Calu3 (cell line): Measurements from ENCODE around the gene SEMA3F. TPM values are rescaled to one million over a fixed set of nuclear protein-coding genes. Genes with fewer than 3 reads are reported as not detected.
A peak's percentile ranks its signal among the peaks of the same experiment; 100 is the strongest.

Experiments used
- BruUV-seq: library from RNA; stranded (reverse); fragments of 400-500 nt; replicated peaks from 2 replicates; lab custom pipeline; 2021; lab: Mats Ljungman, UMichigan
- CTCF ChIA-PET: fragments of 300-600 bp; sonication (Branson Sonifier 250); formaldehyde crosslinking; loops from one replicate; lab custom pipeline; 2022; ENCODE audit warnings: antibody characterized with exemption; lab: Charles Lee
- DNase-seq: peaks from one replicate; pipeline ENCODE4 v3.0.0; 2022
- H3K27ac Mint-ChIP-seq: one replicate; pipeline ENCODE4 v1.8.0; 2022; ENCODE audit warnings: mixed read lengths; ENCODE audit not compliant: unreplicated experiment
- H3K27me3 Mint-ChIP-seq: one replicate; pipeline ENCODE4 v1.8.0; 2022; ENCODE audit warnings: mixed read lengths; ENCODE audit not compliant: unreplicated experiment
- H3K36me3 Mint-ChIP-seq: one replicate; pipeline ENCODE4 v1.8.0; 2022; ENCODE audit warnings: mild to moderate bottlenecking, moderate library complexity, mixed read lengths; ENCODE audit not compliant: insufficient read depth, unreplicated experiment
- H3K4me1 Mint-ChIP-seq: one replicate; pipeline ENCODE4 v1.8.0; 2022; ENCODE audit warnings: mild to moderate bottlenecking, low read depth, mixed read lengths; ENCODE audit not compliant: unreplicated experiment
- H3K4me3 Mint-ChIP-seq: one replicate; pipeline ENCODE4 v1.8.0; 2022; ENCODE audit warnings: mild to moderate bottlenecking, low read depth, moderate library complexity, mixed read lengths; ENCODE audit not compliant: unreplicated experiment
- H3K9me3 Mint-ChIP-seq: one replicate; pipeline ENCODE4 v1.8.0; 2022; ENCODE audit warnings: low read depth, mixed read lengths; ENCODE audit not compliant: unreplicated experiment
- CTCF ChIP-seq: fragments of 200-600 bp; IDR thresholded peaks from one replicate; pipeline ENCODE4 v1.8.0; 2022; ENCODE audit warnings: antibody characterized with exemption; ENCODE audit not compliant: unreplicated experiment
- intact Hi-C: fragments of 100-400 bp; cut with micrococcal nuclease; formaldehyde crosslinking; loops from one replicate; pipeline ENCODE4 v1.10.0; 2022; ENCODE audit not compliant: unreplicated experiment
- total RNA-seq: library from RNA; stranded (reverse); gene quantifications from 2 replicates; pipeline ENCODE4 v1.2.3, GENCODE V29; 2022

Gene SEMA3F
- total RNA-seq, 1 experiment from 2014 or later: 1.7 TPM

DNA sequence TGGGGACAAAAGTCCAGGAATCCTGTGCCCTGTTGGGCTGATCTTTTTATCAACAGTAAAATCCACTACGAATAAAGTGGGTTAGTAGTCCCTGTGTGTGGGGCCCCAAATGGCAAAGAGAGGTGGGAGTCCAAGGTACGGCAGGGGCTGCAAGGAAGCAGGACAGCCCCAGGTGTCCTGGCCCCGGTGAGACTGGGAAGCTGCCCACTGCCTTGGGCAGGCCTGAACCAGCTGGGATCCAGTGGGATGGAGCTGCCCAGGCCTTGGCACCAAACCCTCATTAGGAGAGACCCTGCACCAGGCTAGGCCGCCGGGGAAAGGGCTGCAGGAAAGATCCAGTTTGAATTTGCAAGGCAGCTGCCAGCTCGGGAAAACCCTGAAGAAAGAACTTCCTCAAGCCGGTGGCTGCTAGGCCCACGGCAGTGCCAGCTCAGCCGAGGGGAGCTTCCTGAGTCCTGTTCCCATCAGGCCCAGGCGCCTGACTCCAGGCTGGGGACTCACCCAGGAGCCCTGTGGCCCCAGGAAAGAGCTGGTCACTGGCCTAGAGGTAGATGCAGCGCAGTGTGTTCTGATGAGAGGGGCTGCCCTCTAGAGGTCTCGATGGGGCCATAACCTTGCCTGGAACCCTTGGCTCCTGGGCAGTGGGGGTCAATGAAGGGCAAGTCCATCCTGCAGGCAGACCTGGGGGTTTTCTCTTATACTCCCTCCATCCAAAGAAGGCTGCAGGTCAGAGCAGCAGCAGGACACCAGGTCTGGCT lies 66.5 kb downstream of the SEMA3F start:
- BruUV-seq: no TSS peak
- Mint-ChIP-seq H3K9me3 (no peaks in the 10 kb centered on the region), H3K27ac (no peak overlapping the region), H3K36me3 (peaks cover under 1% of the 10 kb centered on the region), H3K27me3 (peaks cover 63% of the 10 kb centered on the region), H3K4me3 (no peak overlapping the region), H3K4me1 (no peaks in the 10 kb centered on the region)
- CTCF ChIA-PET: interaction anchor here (0.6 kb wide), 1 partner anchor 113 kb away, joined by 3 read pairs; no protein-coding TSS in a partner anchor
- no peak for DNase-seq
- intact Hi-C loops: no loop called here
- no peak for TF ChIP-seq CTCF

DNA sequence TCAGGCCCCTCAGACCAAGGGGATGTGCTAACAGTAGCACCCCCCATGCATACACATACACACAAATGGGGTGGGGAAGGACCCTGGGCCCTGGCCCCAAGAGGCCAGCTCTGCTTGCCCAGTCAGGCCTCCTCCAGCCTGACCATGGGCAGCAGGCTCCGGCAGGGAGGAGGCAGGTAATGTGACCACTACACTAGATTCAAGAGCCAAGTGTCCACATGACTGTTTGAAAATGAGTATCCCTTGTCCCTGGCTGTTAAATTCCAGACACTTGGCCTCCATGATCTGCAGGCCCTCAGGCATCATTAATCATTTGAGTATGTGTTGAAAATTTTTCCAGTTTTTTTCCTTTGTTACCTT lies 67.0 kb downstream of the SEMA3F start:
- Mint-ChIP-seq H3K36me3 (peaks cover 6% of the 10 kb centered on the region), H3K4me1 (no peaks in the 10 kb centered on the region), H3K9me3 (no peaks in the 10 kb centered on the region), H3K27ac (no peak overlapping the region), H3K4me3 (no peak overlapping the region), H3K27me3 (peaks cover 58% of the 10 kb centered on the region)
- intact Hi-C loops: no loop called here
- no peak for TF ChIP-seq CTCF
- DNase-seq: no peak
- BruUV-seq: no TSS peak
- CTCF ChIA-PET: interaction anchor here (0.6 kb wide), 1 partner anchor 112 kb away, joined by 3 read pairs; no protein-coding TSS in a partner anchor

DNA sequence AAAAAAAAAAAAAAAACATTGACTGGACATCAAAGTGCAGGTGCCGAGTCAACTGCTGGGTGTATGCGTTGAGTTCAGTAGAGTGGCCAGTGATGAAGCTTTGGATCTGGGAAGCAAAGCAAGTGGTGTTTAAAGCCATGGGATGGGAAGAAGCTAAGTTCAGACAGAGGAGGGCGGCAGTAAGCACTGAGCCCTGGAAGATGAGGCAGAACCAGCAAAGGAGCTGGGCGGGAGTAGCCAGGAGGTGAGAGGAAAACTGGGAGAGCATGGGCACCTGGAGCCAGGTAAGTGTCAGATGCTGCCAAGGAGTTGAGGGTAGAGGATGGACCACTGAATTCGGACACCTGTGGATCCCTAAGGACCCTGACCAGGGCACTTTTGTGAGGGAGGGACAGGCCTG lies 69.5 kb downstream of the SEMA3F start:
- peaks cover 14% of the 10 kb centered on the region for H3K4me1 Mint-ChIP-seq
- H3K27me3 Mint-ChIP-seq: peaks cover 35% of the 10 kb centered on the region
- H3K27ac Mint-ChIP-seq: no peak overlapping the region
- no peak for DNase-seq
- no TSS peak for BruUV-seq
- intact Hi-C loops: no loop called here
- TF ChIP-seq CTCF: no peak
- CTCF ChIA-PET: interaction anchor here (0.7 kb wide), 1 partner anchor 96 kb away, joined by 4 read pairs; no protein-coding TSS in a partner anchor
- no peaks in the 10 kb centered on the region for H3K9me3 Mint-ChIP-seq
- H3K4me3 Mint-ChIP-seq: no peak overlapping the region
- peaks cover 25% of the 10 kb centered on the region for H3K36me3 Mint-ChIP-seq

DNA sequence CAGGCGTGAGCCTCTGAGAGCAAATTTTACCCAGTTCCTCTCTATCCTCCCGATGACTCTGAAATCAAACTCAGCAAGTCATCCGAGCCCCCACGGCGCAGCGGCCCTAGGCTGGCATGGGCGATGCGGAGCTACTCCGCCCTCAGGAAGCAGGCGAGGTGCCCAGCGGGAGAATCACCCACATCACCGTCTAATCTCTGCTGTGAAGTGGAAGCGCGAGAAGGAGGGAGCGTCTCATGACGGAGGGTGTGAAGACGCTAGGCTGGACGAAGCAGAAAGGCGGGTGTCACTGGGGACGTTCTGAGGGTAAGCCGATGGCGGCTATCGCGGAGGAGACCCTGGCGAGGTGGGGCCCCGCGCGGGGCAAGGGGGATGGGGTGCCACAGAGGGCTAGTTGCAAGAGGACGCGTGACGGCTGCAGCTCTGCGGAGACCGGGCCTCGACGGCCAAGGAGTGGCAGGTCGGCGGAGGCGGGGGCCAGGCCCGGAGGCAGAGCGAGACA lies 71.8 kb downstream of the SEMA3F start:
- no TSS peak for BruUV-seq
- intact Hi-C loops: loop anchor here (1.0 to 2.0 kb wide), 3 partner anchors 35 to 106 kb away; no protein-coding TSS in a partner anchor
- CTCF ChIA-PET: interaction anchor here (0.7 to 2.1 kb wide), 12 partner anchors 9 to 111 kb away, joined by 3 to 13 read pairs (median 6); partner anchors contain the start of genes GNAI2, HYAL3, NAA80 and SEMA3B
- H3K9me3 Mint-ChIP-seq: no peaks in the 10 kb centered on the region
- peaks cover 27% of the 10 kb centered on the region for H3K36me3 Mint-ChIP-seq
- H3K27ac Mint-ChIP-seq: peak overlapping the region; percentile 60
- TF ChIP-seq CTCF: no peak
- peaks cover 26% of the 10 kb centered on the region for H3K27me3 Mint-ChIP-seq
- peak overlapping the region; percentile 75 for H3K4me3 Mint-ChIP-seq
- peaks cover 27% of the 10 kb centered on the region for H3K4me1 Mint-ChIP-seq
- peak; percentile 37 for DNase-seq
